KMS-11 (cell line): ENCODE measurements around the gene MAPRE3.
"Not testable (repeated sequence)": the region's sequence is repeated elsewhere in the genome, so short reads cannot be mapped to it uniquely, and the experiment has no call there.

ENCODE experiments used
- H2AFZ ChIP-seq: fragments of 200-600 bp; sonication (generic); 2 replicates; pipeline ENCODE4 v1.6.1; 2016; ENCODE audit warnings: antibody characterized with exemption, mixed run types, low read depth
- H3K27ac ChIP-seq: fragments of 200-600 bp; sonication (generic); 2 replicates; pipeline ENCODE4 v1.6.1; 2016; ENCODE audit warnings: mild to moderate bottlenecking, mixed run types
- H3K27me3 ChIP-seq: fragments of 200-600 bp; sonication (generic); 2 replicates; pipeline ENCODE4 v1.6.1; 2017; ENCODE audit warnings: mild to moderate bottlenecking, low read depth, mixed run types, moderate library complexity; ENCODE audit not compliant: insufficient read depth
- H3K36me3 ChIP-seq: fragments of 200-600 bp; sonication (generic); 2 replicates; pipeline ENCODE4 v1.6.1; 2017; ENCODE audit warnings: mild to moderate bottlenecking, mixed run types; ENCODE audit not compliant: insufficient read depth
- H3K4me1 ChIP-seq: fragments of 200-600 bp; sonication (generic); 2 replicates; pipeline ENCODE4 v1.6.1; 2016; ENCODE audit warnings: mild to moderate bottlenecking, low read depth, mixed run types; ENCODE audit not compliant: poor library complexity, severe bottlenecking
- H3K4me2 ChIP-seq: fragments of 200-600 bp; sonication (generic); 2 replicates; pipeline ENCODE4 v1.7.0; 2016; ENCODE audit warnings: mild to moderate bottlenecking, mixed run types
- H3K4me3 ChIP-seq: fragments of 200-600 bp; sonication (generic); IDR thresholded peaks from 2 replicates; pipeline ENCODE4 v1.6.1; 2017; ENCODE audit warnings: low read depth, low read length, mixed read lengths; ENCODE audit not compliant: insufficient read depth
- H3K79me2 ChIP-seq: fragments of 200-600 bp; sonication (generic); 2 replicates; pipeline ENCODE4 v1.6.1; 2016; ENCODE audit warnings: low read depth, mixed run types; ENCODE audit not compliant: insufficient read depth
- H3K9ac ChIP-seq: fragments of 200-600 bp; sonication (generic); 2 replicates; pipeline ENCODE4 v1.6.1; 2016; ENCODE audit warnings: mild to moderate bottlenecking, mixed run types
- H4K20me1 ChIP-seq: fragments of 200-600 bp; sonication (generic); 2 replicates; pipeline ENCODE4 v1.6.1; 2016; ENCODE audit warnings: mild to moderate bottlenecking, mixed run types; ENCODE audit not compliant: insufficient read depth
- CTCF ChIP-seq: fragments of 200-600 bp; sonication (generic); conservative IDR thresholded peaks from 2 replicates; pipeline ENCODE4 v1.6.1; 2017; ENCODE audit warnings: low read depth, mild to moderate bottlenecking, antibody characterized with exemption, low read length, moderate library complexity, mixed read lengths

The MAPRE3 gene

GRCh38 chr2:26970244-26970927 lies at the start of gene MAPRE3:
TSS of gene MAPRE3 (plus strand) at chr2:26970637. CDS start at chr2:27022219, 51,582 bp downstream.
- Histone ChIP-seq H3K79me2 (no peaks in the 10 kb centered on the region), H3K27me3 (peaks cover 19% of the 10 kb centered on the region; the same call in 1 of the 2 replicates), H3K4me1 (peaks cover 11% of the 10 kb centered on the region), H3K27ac (no peak within 1 kb of the TSS), H3K4me3 (no peak within 1 kb of the TSS), H3K4me2 (peak within 1 kb of the TSS; percentile 78), H3K36me3 (no peaks in the 10 kb centered on the region), H2AFZ (peak within 1 kb of the TSS; percentile 86), H4K20me1 (no peaks in the 10 kb centered on the region), H3K9ac (peak within 1 kb of the TSS; percentile 57)
- TF ChIP-seq CTCF, result no peak

GRCh38 chr2:26921323-26921722 lies 49.1 kb upstream of the MAPRE3 start:
- peak overlapping the region; percentile 17; the same call in 1 of the 2 replicates for H3K27ac ChIP-seq
- no peak overlapping the region for H3K9ac ChIP-seq
- no peak overlapping the region for H3K4me3 ChIP-seq
- H4K20me1 ChIP-seq, result no peaks in the 10 kb centered on the region
- no peaks in the 10 kb centered on the region for H3K79me2 ChIP-seq
- TF ChIP-seq CTCF, result no peak
- H3K4me2 ChIP-seq, result peak overlapping the region; percentile 40; the same call in 1 of the 2 replicates
- no peak overlapping the region for H2AFZ ChIP-seq
- H3K4me1 ChIP-seq, result peaks cover 36% of the 10 kb centered on the region
- no peaks in the 10 kb centered on the region for H3K27me3 ChIP-seq
- H3K36me3 ChIP-seq, result no peaks in the 10 kb centered on the region

- peak; percentile 68 for TF ChIP-seq CTCF
- Histone ChIP-seq H3K36me3 (no peaks in the 10 kb centered on the region), H2AFZ (peak overlapping the region; percentile 35; the same call in 1 of the 2 replicates), H3K27me3 (no peaks in the 10 kb centered on the region), H3K4me1 (peaks cover 36% of the 10 kb centered on the region), H3K27ac (peak overlapping the region; percentile 17), H3K4me3 (no peak overlapping the region), H3K4me2 (peak overlapping the region; percentile 40), H4K20me1 (no peaks in the 10 kb centered on the region), H3K79me2 (no peaks in the 10 kb centered on the region), H3K9ac (no peak overlapping the region)
Measured at GRCh38 chr2:26922405-26923188, 47.8 kb upstream of the MAPRE3 start.

GRCh38 chr2:26923189-26923466 lies 47.3 kb upstream of the MAPRE3 start:
- Histone ChIP-seq H3K4me1 (peaks cover 36% of the 10 kb centered on the region), H2AFZ (peak overlapping the region; percentile 35; the same call in 1 of the 2 replicates), H3K4me2 (peak overlapping the region; percentile 40; the same call in 1 of the 2 replicates), H3K27ac (peak overlapping the region; percentile 12; the same call in 1 of the 2 replicates)
- H3K27me3 ChIP-seq, H3K36me3 ChIP-seq, H3K9ac ChIP-seq, H3K4me3 ChIP-seq, H3K79me2 ChIP-seq, H4K20me1 ChIP-seq: not testable (repeated sequence)

- H2AFZ ChIP-seq, result no peak overlapping the region
- TF ChIP-seq CTCF, result no peak
- no peaks in the 10 kb centered on the region for H3K36me3 ChIP-seq
Measured at GRCh38 chr2:26924731-26925099, 45.7 kb upstream of the MAPRE3 start.

More at GRCh38 chr2:26924731-26925099, 45.7 kb upstream of the MAPRE3 start:
- Histone ChIP-seq H3K79me2 (no peaks in the 10 kb centered on the region), H3K9ac (no peak overlapping the region), H3K27ac (no peak overlapping the region), H4K20me1 (no peaks in the 10 kb centered on the region), H3K4me1 (peaks cover 36% of the 10 kb centered on the region), H3K4me3 (no peak overlapping the region), H3K27me3 (no peaks in the 10 kb centered on the region), H3K4me2 (no peak overlapping the region)
